HFFc6 (cell line): Measurements from ENCODE around the gene TTLL3. TPM values are rescaled to one million over a fixed set of nuclear protein-coding genes. Genes with fewer than 3 reads are reported as not detected.

Experiments
- DNase-seq: peaks from one replicate; pipeline ENCODE4 v3.0.0-alpha.2; 2018
- H3K27ac Mint-ChIP-seq: 2 replicates; pipeline ENCODE4 v1.8.0; 2020; ENCODE audit warnings: mild to moderate bottlenecking, mixed read lengths
- H3K27me3 Mint-ChIP-seq: 2 replicates; pipeline ENCODE4 v1.8.0; 2021; ENCODE audit warnings: mild to moderate bottlenecking, moderate library complexity, mixed read lengths; ENCODE audit not compliant: insufficient read depth
- H3K36me3 Mint-ChIP-seq: 2 replicates; pipeline ENCODE4 v1.8.0; 2021; ENCODE audit warnings: low read depth, mixed read lengths
- H3K4me1 Mint-ChIP-seq: 2 replicates; pipeline ENCODE4 v1.8.0; 2020; ENCODE audit warnings: low read depth, mixed read lengths
- H3K4me3 Mint-ChIP-seq: 2 replicates; pipeline ENCODE4 v1.8.0; 2020; ENCODE audit warnings: mild to moderate bottlenecking, moderate library complexity, mixed read lengths
- H3K9me3 Mint-ChIP-seq: 2 replicates; pipeline ENCODE4 v1.8.0; 2020; ENCODE audit warnings: mild to moderate bottlenecking, mixed read lengths
- total RNA-seq, 6 experiments: library from RNA; stranded (reverse); fragmentation: NEBNext Ultra II Directional; extraction: Animal tissue kit (Norgen Biotek cat#: 25700); gene quantifications; 2 replicates in 1 of 6; 3 replicates in 5 of 6; pipeline ENCODE4 v1.2.3, GENCODE V29; 2021
- TF ChIP-seq, protein P1 (sequence below): fragments of 200-600 bp; sonication (generic); IDR thresholded peaks from 2 replicates; pipeline ENCODE4 v1.5.0; 2021; ENCODE audit warnings: antibody characterized with exemption, mild to moderate bottlenecking

The TTLL3 gene
- total RNA-seq, 6 experiments from 2014 or later = 14.1 to 20.5 (median 16.0) TPM

DNA sequence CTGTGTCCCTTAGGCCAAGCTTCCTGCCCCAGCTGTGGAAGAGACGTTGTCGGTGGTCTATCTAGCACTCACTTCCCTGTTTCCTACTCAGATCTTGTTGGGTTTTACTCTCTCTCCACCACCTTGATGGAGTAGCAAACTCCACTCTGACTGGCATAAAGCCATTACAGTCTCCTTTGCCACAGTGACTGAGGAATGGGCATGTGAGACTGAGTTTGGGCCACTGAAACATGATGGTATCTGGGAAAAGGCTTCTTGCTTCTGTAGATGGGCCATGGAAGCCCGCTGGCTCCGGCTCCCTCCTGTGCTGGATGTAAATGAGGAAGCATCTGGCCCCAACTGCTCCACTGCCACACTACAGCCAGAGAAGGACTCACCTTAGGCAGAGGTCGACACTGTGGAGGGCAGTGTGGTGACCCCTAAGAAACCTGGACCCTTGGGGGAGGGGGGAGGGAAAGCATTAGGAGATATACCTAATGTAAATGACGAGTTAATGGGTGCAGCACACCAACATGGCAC, 30.9 kb upstream of the TTLL3 start:
- Mint-ChIP-seq H3K9me3 (no peaks in the 10 kb centered on the region), H3K4me3 (no peak overlapping the region), H3K4me1 (peaks cover 28% of the 10 kb centered on the region), H3K27me3 (no peaks in the 10 kb centered on the region; the same call in none of the 2 replicates), H3K36me3 (no peaks in the 10 kb centered on the region), H3K27ac (no peak overlapping the region; the same call in 1 of the 2 replicates)
- TF ChIP-seq, protein P1, sequence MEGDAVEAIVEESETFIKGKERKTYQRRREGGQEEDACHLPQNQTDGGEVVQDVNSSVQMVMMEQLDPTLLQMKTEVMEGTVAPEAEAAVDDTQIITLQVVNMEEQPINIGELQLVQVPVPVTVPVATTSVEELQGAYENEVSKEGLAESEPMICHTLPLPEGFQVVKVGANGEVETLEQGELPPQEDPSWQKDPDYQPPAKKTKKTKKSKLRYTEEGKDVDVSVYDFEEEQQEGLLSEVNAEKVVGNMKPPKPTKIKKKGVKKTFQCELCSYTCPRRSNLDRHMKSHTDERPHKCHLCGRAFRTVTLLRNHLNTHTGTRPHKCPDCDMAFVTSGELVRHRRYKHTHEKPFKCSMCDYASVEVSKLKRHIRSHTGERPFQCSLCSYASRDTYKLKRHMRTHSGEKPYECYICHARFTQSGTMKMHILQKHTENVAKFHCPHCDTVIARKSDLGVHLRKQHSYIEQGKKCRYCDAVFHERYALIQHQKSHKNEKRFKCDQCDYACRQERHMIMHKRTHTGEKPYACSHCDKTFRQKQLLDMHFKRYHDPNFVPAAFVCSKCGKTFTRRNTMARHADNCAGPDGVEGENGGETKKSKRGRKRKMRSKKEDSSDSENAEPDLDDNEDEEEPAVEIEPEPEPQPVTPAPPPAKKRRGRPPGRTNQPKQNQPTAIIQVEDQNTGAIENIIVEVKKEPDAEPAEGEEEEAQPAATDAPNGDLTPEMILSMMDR = no peak
- DNase-seq = no peak

DNA sequence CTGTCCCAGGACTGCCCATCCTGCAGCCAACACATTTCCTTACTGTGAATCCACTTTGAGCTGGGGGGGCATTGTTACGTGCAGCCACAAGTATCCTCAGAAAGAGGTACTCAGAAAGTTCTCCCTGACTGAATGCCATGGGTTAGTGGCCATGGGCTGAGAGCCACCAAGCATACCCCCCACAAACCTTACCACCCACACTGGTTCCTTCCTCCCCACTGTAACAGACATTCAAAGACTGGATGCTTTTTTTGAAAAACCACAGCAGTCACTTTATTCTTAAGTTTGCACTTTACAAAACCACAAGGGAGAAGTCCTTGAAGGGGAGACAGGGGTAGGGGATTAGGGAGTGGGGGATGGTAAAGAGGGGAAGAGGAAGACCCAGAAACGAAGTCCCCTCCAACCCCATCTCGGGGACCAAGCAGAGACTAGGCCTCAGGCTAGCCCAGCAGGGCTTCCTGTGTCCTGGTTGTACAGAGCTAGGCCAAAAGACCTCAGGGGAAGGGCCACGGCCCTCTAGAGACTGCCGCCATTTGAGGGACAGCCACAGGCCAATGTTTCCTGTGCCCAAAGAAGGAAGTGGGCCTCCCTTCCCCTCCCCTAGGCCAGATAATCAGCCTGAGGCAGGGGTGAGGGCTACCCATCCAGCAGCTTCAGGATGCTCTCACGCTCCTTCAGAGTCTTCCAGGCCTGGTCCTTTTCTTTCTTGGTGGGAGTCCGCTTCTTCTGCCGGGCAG, 30.2 kb upstream of the TTLL3 start:
- no peaks in the 10 kb centered on the region for H3K9me3 Mint-ChIP-seq

DNA sequence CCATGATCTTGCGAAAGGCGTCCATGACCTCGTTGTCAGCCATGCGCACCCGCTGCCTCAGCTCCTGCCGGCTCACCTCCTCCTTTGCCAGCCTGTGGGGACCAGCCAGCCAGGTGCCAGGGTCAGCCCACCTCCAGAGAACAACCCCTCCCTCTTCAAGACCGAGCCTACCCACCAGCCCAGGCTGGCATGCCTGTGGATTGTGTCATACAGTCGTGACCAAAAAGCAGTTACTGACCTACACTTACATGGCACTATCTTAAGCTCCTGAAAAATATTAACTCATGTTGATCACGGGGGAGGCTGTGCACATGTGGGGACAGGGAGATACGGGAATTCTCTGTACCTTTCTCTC, 29.6 kb upstream of the TTLL3 start:
- H3K27ac Mint-ChIP-seq = no peak overlapping the region
- no peaks in the 10 kb centered on the region for H3K9me3 Mint-ChIP-seq
- peaks cover 2% of the 10 kb centered on the region; the same call in 1 of the 2 replicates for H3K36me3 Mint-ChIP-seq
- no peaks in the 10 kb centered on the region; the same call in none of the 2 replicates for H3K27me3 Mint-ChIP-seq
- TF ChIP-seq, protein P1 = no peak
- H3K4me3 Mint-ChIP-seq = no peak overlapping the region
- peaks cover 28% of the 10 kb centered on the region for H3K4me1 Mint-ChIP-seq
- DNase-seq = no peak

More for the DNA sequence above, 30.2 kb upstream of the TTLL3 start:
- DNase-seq = no peak
- no peaks in the 10 kb centered on the region for H3K36me3 Mint-ChIP-seq
- TF ChIP-seq, protein P1 = no peak
- H3K27ac Mint-ChIP-seq = no peak overlapping the region
- H3K4me3 Mint-ChIP-seq = no peak overlapping the region
- no peaks in the 10 kb centered on the region; the same call in none of the 2 replicates for H3K27me3 Mint-ChIP-seq
- H3K4me1 Mint-ChIP-seq = peaks cover 28% of the 10 kb centered on the region

DNA sequence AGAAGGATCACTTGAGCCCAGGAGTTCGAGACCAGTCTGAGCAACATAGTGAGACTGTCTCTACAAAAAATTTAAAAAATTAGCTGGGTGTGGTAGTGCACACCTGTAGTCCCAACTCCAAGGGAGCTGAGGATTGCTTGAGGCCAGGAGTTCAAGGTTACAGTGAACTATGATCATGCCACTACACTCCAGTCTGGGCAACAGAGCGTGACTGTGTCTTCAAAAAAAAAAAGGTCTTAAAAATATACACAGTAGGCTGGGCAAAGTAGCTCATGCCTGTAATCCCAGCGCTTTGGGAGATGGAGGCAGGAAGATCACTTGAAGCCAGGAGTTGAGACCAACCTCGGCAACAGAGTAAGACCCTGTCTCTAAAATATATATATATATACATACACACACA, 29.2 kb upstream of the TTLL3 start:
- no peaks in the 10 kb centered on the region; the same call in 1 of the 2 replicates for H3K27me3 Mint-ChIP-seq
- H3K4me1 Mint-ChIP-seq = peaks cover 28% of the 10 kb centered on the region
- no peak for DNase-seq
- H3K36me3 Mint-ChIP-seq = peaks cover 4% of the 10 kb centered on the region; the same call in 1 of the 2 replicates
- TF ChIP-seq, protein P1 = no peak
- no peaks in the 10 kb centered on the region for H3K9me3 Mint-ChIP-seq
- no peak overlapping the region for H3K4me3 Mint-ChIP-seq
- no peak overlapping the region for H3K27ac Mint-ChIP-seq

DNA sequence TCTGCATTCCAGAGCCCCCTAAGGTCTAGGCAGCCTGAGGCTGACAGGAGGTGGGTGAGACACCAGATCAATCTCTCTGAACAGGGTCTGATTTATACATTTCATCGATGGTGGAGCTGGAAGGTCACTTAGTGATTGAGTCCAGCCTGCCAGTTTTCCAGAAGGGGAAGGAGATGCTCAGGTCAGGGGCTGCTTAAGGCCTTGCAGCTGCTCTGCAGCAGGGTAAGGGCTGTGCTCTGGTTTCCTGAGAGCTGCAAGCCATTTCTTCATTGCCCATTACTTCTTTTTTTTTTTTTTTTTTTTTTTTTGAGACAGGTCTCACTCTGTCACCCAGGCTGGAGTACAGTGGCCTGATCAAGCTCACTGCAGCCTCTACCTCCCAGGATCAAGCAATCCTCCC, 28.5 kb upstream of the TTLL3 start:
- H3K36me3 Mint-ChIP-seq = peaks cover 9% of the 10 kb centered on the region; the same call in 1 of the 2 replicates
- TF ChIP-seq, protein P1 = no peak
- peaks cover 26% of the 10 kb centered on the region for H3K4me1 Mint-ChIP-seq
- no peaks in the 10 kb centered on the region for H3K9me3 Mint-ChIP-seq
- H3K27ac Mint-ChIP-seq = no peak overlapping the region
- no peak overlapping the region for H3K4me3 Mint-ChIP-seq
- H3K27me3 Mint-ChIP-seq = no peaks in the 10 kb centered on the region; the same call in 1 of the 2 replicates
- no peak for DNase-seq
